Measurements from ENCODE around the gene PRKD2.

PRKD2 gene

DNA sequence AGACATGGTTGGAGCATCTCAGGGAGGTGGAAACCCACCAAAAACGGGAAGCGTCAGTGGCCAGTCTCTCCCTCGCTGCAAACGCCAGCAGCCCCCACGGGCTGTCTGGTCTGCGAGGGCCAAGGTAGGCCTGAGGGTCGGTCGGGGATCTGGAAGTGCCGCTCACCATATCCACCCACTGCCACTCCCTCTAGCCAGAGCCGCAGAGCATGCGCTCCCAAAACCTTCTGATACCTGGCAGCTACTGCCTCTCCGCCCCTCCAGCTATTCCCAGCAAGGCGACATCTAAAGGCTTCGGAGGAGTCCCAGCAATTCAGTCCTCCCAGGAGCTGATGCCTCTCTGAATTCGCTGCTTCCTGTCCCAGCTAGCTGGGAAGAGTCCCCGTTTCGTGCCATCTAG, 24.5 kb upstream of the PRKD2 start:
- ATAC-seq (no peak), DNase-seq (no peak)

DNA sequence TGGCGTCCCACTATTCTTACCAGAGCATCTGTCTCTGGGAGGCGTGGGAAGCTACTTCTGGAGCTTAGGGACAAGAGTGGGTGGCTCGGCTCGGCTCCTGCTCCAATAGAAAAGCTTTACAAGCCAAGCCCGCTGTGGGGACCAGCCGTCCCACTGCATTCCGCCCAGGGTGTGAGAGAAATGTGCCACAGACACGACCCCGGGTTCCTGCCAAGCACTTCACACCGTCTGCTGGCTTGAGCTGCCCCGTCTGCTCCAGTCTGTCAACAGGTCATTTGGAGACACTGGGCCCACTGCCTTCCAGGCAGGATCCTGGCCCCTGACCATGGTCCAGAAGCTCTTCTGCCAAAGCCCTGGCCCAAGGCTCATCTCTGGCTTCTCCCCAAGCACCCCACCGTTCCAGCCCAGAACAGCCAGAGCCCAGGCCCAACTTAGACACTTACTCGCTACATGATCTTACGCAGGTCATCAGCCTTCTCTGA, 22.4 kb upstream of the PRKD2 start:
- ATAC-seq = no peak
- no peak for DNase-seq

DNA sequence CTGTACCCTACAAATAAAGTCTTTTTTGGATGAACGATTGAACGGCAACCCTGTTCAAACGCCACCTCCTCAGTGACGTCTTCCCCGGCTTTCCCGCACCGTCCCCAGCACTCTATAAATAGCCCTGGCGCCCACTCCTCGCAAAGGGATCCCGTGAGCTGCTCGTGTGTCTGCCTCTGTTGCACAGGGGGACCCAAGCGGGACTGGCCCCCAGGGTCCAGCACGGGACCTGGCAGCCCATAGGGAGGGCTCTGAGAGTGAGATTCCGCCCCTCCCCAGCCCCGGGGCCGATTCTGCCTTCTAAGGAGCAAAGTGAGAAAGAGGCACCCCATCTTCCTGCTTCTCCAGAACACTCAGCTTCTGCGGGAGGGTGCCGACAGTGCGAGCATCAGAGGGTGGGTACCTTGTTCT, 20.9 kb upstream of the PRKD2 start:
- no peak for DNase-seq
- no peak for ATAC-seq

DNA sequence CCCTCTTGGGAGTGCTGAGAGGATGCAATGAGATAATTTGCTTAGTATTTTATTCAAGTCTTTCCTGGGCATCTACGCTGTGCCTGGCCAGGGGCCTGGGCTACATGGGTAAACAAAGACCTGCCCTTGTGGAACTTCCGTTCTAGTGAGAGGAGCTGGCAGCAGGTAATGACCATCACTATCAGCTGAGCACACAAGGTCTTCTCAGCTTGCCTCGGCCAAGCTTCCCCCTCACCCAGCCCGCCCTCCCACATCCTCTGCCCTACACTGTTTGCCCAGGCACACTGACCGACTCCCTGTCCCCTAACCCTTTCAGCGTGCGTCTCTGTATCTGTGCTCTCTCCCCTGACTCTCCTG, 20.4 kb upstream of the PRKD2 start:
- ATAC-seq = no peak

DNA sequence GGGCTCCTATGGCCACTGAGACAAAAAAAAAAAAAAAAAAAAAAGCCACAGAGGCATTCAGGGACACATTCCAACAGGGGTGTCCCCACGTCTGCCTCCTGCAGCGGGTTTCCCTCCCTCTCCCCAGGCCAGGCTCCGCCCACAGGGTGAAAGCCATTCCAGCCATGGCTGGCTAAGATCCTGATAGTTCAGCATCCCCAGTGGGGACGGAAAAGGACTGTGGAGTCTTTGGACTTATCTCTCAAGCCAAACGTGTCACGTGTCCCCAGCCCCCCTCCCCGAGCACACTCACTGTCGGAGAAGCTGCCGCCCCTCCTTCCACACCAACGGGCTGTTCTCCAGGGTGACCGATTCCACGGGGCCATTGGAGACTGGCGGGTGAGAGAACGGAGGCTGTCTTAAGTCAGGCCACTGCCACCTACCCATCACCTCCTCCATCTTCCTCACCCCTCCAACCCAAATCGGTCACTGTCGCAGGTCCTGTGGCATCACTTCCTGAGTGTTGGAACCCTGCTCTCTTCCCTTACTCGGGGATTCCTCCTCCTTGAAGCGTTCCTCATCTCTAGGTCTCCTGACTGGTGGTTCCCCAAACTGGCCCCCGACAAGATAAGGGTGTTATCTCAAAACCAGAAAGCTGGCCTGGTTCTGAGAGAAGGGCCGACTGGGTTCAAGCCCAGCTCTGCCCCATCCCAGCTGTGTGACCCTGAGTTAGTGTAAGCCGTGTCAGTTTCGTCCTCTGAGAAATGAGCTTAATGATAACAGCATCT, 19.8 kb upstream of the PRKD2 start:
- DNase-seq (no peak), ATAC-seq (no peak)

More for the DNA sequence above, 20.4 kb upstream of the PRKD2 start:
- no peak for DNase-seq

DNA sequence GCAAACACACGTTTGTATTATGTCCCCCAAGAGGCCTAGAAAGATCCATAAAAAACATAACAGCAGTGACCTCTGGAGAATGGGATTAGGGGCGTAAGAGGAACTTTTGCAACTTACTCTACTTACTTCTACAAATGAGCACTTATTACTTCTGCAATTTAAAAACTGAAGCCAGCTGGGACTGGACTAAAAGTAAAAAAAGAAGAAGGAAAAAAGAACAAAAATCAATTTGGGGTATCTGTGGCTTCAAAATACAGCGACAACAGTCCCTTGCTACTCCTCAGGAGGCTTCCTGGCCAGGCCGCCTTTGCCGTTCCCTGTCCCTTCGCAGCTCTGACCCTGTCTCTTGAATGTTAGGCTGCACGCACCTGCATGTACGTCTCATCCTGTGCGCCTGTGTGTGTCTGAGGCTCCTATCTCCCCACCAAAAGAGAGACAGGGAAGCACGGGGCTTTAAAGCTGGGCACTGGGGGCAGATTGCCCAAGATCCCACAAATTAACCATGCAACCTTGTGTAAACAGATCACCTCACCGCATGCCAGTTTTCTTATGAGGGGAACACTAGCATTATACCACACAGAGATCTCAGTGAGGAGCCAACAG, 16.9 kb upstream of the PRKD2 start:
- DNase-seq = no peak
- no peak for ATAC-seq

DNA sequence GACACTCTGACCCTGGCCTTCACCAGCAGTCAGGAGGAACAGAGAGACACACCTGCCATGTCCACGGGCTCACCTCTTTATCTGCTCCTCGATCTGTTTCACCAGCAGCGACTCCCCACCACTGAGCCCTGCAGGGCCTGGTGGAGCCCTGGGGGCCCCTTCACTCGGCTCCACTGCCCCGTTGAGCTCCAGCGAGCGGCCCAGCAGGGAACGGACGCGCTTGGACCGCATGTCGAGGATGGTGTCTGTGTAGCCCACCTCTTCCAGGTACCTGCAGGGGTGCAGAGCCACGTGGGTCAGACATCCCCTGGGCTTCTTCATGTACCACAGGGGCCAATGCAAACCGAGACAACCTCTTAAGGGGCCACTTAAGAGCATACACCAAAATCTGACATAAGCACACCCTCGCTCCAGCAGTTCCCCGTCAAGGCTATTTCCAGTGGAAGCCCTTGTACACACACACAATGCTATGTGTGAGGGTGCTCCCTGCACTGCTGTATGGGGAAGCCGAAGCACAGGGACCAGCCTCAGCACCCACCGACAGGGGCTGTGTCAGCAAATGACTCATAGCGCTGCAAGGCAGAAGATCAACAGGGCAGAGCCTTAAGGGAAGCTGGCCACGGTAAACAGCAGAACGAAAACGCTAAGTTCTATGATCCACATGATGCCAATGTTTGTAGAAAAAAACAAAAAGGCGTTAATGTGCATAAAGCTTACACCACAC, 16.2 kb upstream of the PRKD2 start:
- ATAC-seq (no peak), DNase-seq (no peak)

DNA sequence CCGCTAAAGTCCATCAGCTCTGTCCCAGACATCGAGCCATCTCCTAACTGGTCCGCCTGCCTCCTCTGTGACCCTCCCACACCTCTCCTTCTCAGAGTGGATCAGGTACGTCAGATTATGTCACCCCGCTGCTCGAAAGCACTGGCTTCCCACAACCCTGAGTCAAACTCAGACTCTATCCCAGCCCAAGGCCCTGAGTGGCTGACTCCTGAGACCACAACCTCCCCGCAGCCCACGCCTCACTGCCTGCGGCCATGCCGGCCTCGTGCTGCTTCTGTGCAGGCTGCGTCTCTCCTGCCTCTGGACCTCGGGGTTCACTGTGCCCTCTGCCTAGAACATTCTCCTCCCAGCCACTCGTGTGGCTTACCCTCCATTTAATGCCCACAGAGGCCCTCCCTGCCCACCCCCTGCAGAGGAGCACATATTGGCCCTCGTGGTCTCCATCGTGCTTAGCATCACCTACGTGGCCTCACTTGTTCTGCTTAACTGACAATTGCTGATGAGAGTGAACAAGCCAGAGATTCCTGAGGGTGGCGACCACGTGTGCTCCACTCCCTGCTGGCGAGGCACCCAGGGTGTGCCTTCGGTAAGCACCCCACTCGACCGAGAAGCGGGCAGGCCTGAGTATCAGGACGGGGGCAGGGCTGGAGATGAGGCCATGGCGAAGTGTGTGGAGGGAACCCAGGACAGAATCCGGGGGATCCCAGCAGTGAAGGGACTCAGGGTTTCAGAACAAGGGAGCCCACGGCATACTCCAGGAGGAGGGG, 15.4 kb upstream of the PRKD2 start:
- no peak for DNase-seq
- ATAC-seq = no peak

DNA sequence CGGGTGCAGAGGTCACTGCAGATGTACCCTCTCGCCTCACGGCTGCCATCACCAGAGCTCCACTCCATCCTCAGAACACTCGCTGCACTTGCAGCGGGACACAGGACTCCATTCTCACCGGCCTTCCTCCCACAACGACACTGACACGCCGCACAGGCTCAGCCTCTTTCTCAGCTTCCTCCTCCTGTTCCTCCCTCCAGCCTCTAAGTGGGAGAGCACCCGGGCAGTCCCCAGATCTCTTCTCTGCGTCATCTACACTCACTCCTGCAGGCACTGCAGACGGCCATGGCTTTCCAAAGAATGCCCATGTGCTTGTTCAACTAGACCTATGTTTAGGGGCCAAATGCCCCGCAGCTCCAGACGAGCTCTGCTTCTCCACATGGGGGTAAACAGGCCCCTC, 14.7 kb upstream of the PRKD2 start:
- DNase-seq (no peak), ATAC-seq (no peak)

DNA sequence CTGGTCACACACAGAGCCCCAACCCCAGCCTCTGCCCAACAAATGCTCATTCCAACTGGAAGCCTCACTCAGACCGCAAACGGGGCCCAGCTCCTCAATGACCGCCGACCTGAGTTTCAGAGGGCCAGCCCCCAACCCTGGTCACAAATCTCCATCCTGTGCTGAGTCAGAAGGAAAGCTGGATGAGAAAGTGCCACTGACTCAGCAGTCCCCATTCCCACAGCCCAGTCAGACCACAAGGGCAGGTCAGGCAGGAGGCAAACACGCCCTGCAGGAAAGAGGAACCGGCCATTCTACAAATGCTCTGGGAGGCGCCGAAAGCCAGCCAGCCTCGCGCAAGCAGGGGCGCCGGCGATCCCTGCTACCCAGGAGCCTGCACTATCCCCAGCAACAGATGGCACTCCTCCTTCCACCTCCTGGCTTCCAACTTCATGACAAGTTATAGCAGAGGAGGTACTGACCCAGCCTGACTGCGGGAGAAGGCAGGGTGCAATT, 14.1 kb upstream of the PRKD2 start:
- ATAC-seq = no peak
- DNase-seq = no peak

DNA sequence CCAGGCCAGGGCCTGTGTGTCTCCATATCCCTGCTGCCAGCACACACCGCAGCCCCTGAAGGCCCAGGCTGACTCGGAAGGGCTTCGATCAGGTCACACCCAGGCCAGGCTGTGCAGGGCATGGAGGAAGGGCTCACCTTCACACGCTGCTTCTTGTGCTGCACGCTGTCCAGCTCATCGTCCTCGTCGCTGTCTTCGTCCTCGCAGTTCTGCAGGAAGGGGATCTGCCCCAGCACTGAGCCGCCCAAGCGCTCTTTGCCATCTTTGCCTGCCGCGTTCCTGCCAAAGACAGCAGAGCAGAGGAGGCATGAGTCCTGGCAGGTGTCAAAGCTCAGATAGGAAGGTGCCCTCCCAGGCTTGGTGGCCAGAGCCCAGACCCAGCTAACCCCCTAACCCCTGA, 13.7 kb upstream of the PRKD2 start:
- ATAC-seq (no peak), DNase-seq (no peak)

DNA sequence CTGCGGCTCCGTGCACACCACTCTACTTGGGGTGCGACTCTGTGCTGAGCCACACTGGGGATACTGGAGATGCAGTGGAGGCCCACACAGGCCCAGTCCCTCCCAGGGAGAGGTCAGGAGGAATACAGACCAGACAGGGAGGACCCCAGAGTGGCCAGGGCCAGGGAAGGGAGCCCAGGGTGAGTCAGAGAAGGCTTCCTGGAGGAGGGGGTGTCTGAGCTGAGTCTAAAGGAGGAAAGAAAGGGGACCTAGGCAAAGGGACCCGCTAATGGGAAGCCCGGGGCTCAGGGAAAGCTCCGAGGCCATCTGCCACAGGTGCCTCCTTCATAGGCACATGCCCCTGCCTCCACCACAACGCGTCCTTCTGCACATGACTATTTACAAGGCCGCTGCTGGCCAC, 13.3 kb upstream of the PRKD2 start:
- ATAC-seq = no peak

DNA sequence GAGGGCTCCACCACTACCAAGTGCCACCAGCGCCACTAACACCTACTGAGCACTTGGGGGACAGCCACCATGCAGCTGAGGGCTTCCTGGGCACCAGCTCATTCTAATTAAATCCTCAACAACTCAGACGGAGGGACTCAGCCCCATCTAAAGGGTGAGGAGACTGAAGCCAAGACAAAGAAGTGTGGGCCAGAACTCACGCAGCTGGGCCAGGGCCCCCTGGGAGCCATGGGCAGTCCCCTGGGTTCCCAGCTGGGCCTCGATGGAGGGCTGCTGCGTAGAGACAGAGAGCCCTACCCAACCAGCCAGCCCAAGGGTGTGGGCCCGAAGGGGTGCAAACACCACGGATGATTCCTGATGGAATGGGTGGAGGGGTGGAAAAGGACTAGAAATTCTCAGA, 12.8 kb upstream of the PRKD2 start:
- DNase-seq (no peak), ATAC-seq (no peak)

More for the DNA sequence above, 13.3 kb upstream of the PRKD2 start:
- DNase-seq = no peak

DNA sequence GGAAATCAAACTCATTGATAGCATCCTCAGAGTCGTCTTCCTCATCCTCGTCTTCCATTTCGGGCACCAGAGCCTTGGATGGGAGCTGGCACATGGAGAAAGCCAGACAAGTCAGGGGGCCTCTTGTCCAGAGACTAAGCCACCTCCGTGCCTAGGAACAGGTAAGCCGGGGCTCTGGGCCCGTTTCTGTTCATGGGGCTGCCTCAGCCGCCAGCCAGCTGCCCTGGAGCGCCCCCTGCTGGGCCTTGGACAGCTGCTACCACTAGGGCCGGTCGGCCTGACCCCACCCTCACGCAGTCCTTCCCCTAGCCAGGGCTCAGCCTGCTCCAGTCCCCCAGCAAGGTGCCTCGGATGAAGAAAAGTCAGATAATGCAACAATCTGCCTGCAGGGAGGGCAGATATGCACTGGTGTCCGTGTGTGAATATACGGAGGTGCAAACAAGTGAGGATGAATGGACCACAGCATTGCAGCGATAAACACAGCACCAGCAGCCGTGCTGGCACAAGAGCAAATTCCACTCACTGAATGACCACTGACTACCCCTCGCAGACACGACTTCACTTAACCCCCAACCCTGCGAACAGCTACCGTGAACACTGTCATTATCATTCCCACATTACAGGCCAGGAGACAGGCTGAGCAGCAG, 11.9 kb upstream of the PRKD2 start:
- DNase-seq = peak; percentile 87
- peak; percentile 86 for ATAC-seq

DNA sequence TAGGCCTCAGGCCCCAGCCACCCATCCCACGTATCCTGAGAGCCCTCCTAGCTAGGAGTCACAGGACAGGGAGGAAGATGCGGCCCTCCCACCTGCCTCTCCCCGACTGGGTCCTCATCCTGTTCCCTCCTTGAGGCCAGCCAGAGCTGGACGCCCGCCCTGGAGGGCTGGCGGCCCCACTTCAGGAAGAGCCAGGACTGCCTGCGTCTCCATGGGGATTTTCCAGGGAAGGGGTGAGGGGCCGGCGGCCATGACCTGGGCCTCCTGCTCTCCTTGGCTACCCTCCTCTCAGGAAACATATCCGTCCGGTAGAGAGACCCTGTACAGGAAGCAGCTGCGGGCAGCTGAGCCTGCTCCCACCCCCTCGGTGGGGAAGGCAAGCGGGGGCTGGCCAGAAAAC, 11.3 kb upstream of the PRKD2 start:
- no peak for DNase-seq
- ATAC-seq = no peak

DNA sequence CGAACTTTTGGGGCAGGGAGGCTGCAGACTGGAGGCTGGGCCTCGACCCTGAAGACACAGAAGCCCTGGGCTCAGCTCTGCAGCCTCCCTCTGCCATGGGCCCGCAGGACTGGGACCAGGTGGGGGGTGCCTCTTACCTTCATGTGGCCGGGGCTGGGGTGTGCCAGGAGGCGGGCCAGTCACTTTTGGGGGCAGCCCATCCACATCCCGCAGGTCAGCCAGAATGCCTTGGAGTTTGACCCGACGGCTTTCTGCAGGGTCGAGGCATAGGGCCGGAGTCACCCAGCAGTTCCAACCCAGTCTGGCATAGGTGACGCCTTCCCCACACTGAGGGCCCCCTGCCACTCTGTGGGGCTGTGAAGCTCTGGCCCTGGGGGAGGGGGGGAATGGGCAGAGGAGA, 10.8 kb upstream of the PRKD2 start:
- DNase-seq = no peak
- ATAC-seq = no peak

DNA sequence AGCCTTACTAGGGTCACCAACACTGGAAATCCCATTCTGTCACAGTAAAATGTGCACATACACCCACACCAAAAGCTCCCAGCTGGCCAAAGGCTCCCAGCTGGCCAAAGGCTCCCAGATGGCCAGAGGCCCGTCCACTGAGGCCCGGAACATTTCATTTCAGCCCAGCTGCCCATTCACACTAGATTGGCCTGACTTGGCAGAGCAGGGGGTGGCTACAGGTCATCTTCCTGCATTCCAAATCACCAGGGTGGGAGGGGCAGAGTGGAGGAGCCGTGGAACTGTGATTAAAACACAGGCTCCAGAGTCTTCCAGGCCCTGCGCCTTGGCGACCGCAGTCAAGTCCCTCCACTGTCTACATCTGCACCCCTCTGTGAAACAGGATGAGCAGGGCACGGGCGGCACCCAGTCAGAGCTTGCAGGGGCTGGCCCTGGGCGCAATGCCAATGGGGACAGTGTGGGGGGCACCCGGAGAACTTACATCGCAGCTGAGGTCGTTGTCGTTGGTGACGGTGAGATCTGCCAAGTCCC, 10.1 kb upstream of the PRKD2 start:
- DNase-seq (no peak), ATAC-seq (no peak)

DNA sequence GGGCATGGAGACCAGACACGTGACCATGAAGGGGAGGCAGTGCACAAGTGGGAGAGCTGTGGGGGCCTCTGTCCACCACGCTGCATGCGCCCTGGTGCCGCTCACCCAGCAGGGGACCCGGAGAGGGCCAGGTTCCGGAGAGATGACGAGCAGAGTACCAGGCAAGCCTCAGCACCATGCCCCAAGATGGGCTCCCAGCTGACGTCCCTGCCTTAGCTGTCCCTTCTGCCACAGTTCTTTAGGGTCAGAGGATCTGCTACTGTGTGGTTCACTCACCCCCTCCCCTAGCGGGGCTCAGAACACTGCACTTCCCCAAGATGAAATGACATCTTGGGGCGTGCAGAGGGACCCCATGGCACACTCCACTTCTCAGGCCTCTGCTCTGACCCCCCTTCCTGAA, 9.6 kb upstream of the PRKD2 start:
- ATAC-seq = no peak
- no peak for DNase-seq

DNA sequence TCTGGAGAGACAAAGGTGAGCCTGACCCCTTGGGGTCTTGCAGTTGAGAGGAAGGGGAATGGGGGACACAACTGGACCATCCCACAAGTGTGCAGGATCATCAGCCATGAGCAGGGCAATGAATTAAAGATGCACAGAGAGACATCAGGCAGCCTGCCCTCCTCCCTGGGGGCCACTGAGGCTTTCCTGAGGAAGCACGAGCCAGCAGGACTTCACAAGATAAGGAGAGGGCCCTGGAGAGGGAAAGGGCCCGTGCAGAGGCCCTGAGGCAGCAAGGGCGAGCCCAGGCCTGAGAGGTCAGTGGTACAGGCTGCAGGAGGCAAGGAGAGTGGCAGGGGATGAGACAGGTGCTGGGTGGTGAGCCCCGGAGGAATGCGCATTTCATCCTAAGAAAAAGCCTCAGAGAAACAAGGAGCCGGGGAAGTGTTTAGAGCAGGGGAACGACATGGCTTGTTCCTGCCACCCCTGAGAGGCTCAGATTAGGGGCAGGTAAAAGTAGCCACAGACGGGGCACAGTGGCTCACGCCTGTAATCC, 9.0 kb upstream of the PRKD2 start:
- DNase-seq (no peak), ATAC-seq (no peak)

DNA sequence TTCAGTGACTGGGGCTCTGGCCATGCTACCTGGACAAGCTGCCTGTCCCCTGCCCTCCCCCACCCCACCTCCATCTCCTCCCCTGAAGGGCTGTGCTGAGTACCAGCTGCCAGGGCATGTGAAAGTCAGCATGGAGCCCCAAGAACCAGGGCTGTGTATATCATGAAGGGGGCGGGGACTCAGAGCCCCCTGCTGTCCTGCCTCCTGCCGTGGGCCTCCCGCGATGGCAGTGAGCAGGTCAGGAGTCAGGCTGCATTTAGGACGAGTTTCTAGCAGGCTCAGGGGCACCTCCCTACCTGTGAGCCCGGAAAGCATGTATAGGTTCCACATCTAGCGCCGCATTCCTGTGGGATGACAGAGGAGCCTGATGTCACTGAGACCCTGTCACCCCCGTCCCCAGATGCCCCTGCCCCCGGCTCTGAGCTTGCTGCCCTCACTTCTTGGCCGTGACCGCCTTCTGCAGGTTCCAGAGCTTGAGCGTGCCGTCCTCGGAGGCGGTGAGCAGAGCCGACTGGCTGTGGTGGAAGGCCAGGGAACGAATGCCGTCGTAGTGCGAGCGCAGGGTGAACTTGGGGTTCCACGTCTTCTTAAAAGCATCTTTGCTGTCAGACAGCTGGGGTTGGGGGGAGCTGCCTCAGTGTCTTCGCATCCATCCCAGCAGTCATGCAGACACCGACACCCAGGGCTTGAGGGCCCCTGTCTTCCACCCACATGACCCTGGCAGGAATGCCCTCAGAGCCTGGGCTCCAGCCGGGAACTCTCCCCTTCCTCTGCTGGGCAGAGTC, 8.3 kb upstream of the PRKD2 start:
- DNase-seq (no peak), ATAC-seq (no peak)

DNA sequence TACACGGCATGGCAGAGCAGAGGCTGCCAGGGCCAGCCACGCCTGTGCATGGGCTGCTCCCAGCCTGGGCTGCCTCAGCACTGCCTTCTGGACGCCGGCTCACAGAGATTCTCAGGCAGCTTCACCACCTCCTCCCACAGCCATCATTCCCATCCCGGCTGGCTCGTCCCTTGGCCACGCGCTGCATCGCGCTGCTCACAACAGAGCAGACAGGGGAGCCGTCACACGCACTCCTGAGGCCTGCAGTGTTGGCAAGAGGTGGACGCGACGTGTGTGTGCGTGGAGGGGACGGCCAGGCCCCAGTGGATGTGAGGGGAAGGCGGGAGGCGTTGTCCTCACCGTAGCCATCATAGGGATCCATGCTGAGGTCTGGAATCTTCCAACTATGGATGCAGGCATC, 7.6 kb upstream of the PRKD2 start:
- no peak for DNase-seq
- ATAC-seq = no peak

Data from stimulated activated naive CD8-positive, alpha-beta T cell treated with anti-CD3 and anti-CD28 coated beads, Interleukin-15, Interleukin-2, amounts not matched to agents 100 U/mL and 50 U/mL, for 24 hours (primary cell).